ENCODE measurements around the gene CALHM3.

DNA sequence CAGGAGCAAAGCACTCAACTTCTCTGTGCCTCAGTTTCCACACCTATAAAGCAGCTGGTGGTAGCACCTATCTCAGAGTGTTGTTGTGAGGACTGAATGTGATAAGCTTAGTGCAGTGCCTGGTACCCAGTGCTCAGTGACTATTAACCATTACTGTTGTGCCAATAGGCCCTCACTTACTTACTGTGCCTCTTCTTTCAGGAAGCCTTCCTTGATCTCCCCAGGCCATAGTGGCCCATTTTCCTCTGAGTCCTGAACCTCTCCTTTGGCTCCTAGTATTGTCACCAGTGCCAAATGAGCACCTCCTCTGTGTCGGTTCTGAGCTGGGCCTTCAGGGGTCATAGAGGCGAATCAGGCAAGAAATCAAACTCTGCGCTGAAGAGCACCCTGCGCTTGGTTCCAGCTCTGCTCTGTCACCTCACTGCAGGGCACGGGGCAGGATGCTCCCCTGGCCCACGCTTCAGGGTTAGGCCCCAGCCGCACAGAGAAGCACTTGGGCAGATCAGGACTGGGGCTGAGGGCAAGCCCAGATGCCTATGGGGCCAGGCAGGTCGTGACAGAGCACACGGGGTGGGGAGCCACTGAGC, 22.9 kb downstream of the CALHM3 start:
- TF ChIP-seq POLR2A (IDR thresholded peaks at IDR 0.05; ENCODE audit: low read depth, low read length) (no peak), POLR2AphosphoS5 (IDR thresholded peaks at IDR 0.05; ENCODE audit: low read depth, low read length) (no peak), TAF1 (IDR thresholded peaks at IDR 0.05; ENCODE audit: low read depth, low read length) (no peak)

Measured in GM12891 (cell line).